ENCODE measurements around the gene ATPAF1.

GRCh38 chr1:46585312-46585938, 82.7 kb downstream of the ATPAF1 start:
- TF ChIP-seq POLR2AphosphoS5 (IDR thresholded peaks at IDR 0.05) (no peak), CTCF (IDR thresholded peaks at IDR 0.05) (no peak)
